Thymus (tissue), 11 donors: Measurements from ENCODE around the gene SNX17. TPM values are rescaled to one million over a fixed set of nuclear protein-coding genes. Genes with fewer than 3 reads are reported as not detected.
"Not testable (repeated sequence)": the region's sequence is repeated elsewhere in the genome, so short reads cannot be mapped to it uniquely, and the experiment has no call there.

Experiments
- DNase-seq, 9 donors: peaks; one replicate each; pipeline ENCODE4 v3.0.0-alpha.2; 2013; ENCODE audit warnings: low spot score in 9 of 9, low read depth in 6 of 9, missing footprints in 1 of 9
- H3K27ac ChIP-seq, 2 donors: one replicate each; pipeline ENCODE4 v1.5.1; 2013; ENCODE audit warnings: control low read depth in 1 of 2, low read depth in 1 of 2, low read length in 1 of 2, mild to moderate bottlenecking in 1 of 2, moderate library complexity in 1 of 2
- H3K27me3 ChIP-seq, 2 donors: one replicate each; pipeline ENCODE4 v1.5.1; 2013; ENCODE audit warnings: low read length in 1 of 2; ENCODE audit not compliant: control insufficient read depth in 2 of 2, insufficient read depth in 1 of 2
- H3K36me3 ChIP-seq, 2 donors: one replicate each; pipeline ENCODE4 v1.5.1; 2013; ENCODE audit warnings: low read length in 1 of 2, mild to moderate bottlenecking in 1 of 2, moderate library complexity in 1 of 2; ENCODE audit not compliant: control insufficient read depth in 2 of 2, insufficient read depth in 2 of 2
- H3K4me1 ChIP-seq, 2 donors: one replicate each; pipeline ENCODE4 v1.5.1; 2013; ENCODE audit warnings: low read length in 2 of 2; ENCODE audit not compliant: control insufficient read depth in 2 of 2, insufficient read depth in 2 of 2
- H3K4me3 ChIP-seq, 2 donors: one replicate each; pipeline ENCODE4 v1.5.1; 2013; ENCODE audit warnings: low read length in 2 of 2, control low read depth in 1 of 2, mild to moderate bottlenecking in 1 of 2
- H3K9me3 ChIP-seq, 2 donors: one replicate each; pipeline ENCODE4 v1.5.1; 2013; ENCODE audit warnings: low read length in 1 of 2, mild to moderate bottlenecking in 1 of 2; ENCODE audit not compliant: control insufficient read depth in 2 of 2, insufficient read depth in 1 of 2
- WGBS: extraction: QIAGEN DNeasy Blood & Tissue Kit; methylation state at CpG from one replicate; pipeline ENCODE4 v1.1.7; 2013; 5-methylcytosine and 5-hydroxymethylcytosine counted together
- polyA plus RNA-seq: library from polyadenylated mRNA; stranded (reverse); fragments of 200-250 nt; gene quantifications from one replicate; pipeline ENCODE4 v1.2.3, GENCODE V29; 2013
- total RNA-seq: library from RNA; stranded (reverse); fragments of 120-200 nt; gene quantifications from one replicate; pipeline ENCODE4 v1.2.4, GENCODE V29; 2013
- donor health status: healthy.

The SNX17 gene
- total and polyA plus RNA-seq, 2 donors, result 77.8 to 83.6 TPM

- no peak for DNase-seq
- H3K4me1 ChIP-seq, result no peaks in the 10 kb centered on the region
- H3K27me3 ChIP-seq, result no peaks in the 10 kb centered on the region
- 97% methylated on average over 7 of the region's 7 CpGs for WGBS
- no peak overlapping the region for H3K27ac ChIP-seq
- no peaks in the 10 kb centered on the region for H3K9me3 ChIP-seq
- H3K4me3 ChIP-seq, result no peak overlapping the region
- H3K36me3 ChIP-seq, result peaks cover 68 to 72% of the 10 kb centered on the region in 2 donors
These were observed 34.2 kb upstream of the SNX17 start for GRCh38 chr2:27336173-27336572.

- H3K27me3 ChIP-seq, result no peaks in the 10 kb centered on the region
- no peak for DNase-seq
- H3K9me3 ChIP-seq, result no peaks in the 10 kb centered on the region
- peaks cover 7 to 22% of the 10 kb centered on the region in 2 donors for H3K36me3 ChIP-seq
- no peak overlapping the region for H3K4me3 ChIP-seq
- no peak overlapping the region for H3K27ac ChIP-seq
- peaks cover 3 to 6% of the 10 kb centered on the region in 2 donors for H3K4me1 ChIP-seq
- WGBS, result 95% methylated on average over 2 of the region's 2 CpGs
These were observed 22.8 kb upstream of the SNX17 start for GRCh38 chr2:27347641-27348040.

DNA sequence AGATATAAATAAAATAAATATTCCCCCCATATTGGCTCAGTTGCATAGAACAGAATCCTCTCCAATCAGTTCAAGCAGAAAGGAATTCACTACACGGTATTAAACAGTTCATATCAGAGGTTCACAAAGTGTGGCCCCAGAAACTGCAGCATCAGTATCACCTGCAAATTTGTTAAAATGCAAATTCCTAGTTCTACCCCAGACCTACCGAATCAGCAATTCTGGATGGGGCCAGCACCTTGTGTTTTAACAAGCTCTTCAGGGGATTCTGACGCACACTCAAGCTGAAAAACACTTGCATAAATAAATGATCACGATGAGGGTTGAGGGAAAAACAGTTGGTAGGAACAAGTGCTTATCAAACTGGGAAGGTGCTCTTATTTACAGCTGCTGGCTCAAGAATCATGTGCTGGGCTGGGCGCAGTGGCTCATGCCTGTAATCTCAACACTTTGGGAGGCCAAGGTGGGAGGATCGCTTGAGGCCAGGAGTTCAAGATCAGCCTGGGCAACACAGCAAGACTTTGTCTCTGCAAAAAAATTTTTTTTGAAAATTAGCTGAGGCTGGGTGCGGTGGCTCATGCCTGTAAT is 20.2 kb upstream of the SNX17 start:
- no peaks in the 10 kb centered on the region for H3K27me3 ChIP-seq
- WGBS, result 98% methylated on average over 7 of the region's 7 CpGs
- no peaks in the 10 kb centered on the region for H3K9me3 ChIP-seq
- no peak overlapping the region for H3K27ac ChIP-seq
- no peak for DNase-seq
- peaks cover 0 to 16% of the 10 kb centered on the region in 2 donors for H3K36me3 ChIP-seq
- no peak overlapping the region for H3K4me3 ChIP-seq
- H3K4me1 ChIP-seq, result peaks cover 6% of the 10 kb centered on the region in 2 donors

- peak in 1 of 9 donors; percentile 24 for DNase-seq
- Histone ChIP-seq H3K9me3 (peaks cover 0 to 4% of the 10 kb centered on the region in 2 donors), H3K27me3 (no peaks in the 10 kb centered on the region), H3K27ac (no peak overlapping the region), H3K36me3 (peaks cover 0 to 13% of the 10 kb centered on the region in 2 donors), H3K4me1 (peaks cover 9 to 10% of the 10 kb centered on the region in 2 donors), H3K4me3 (no peak overlapping the region)
- WGBS, result 51% methylated on average over 6 of the region's 6 CpGs
These were observed 18.4 kb upstream of the SNX17 start for GRCh38 chr2:27351802-27352598.

DNA sequence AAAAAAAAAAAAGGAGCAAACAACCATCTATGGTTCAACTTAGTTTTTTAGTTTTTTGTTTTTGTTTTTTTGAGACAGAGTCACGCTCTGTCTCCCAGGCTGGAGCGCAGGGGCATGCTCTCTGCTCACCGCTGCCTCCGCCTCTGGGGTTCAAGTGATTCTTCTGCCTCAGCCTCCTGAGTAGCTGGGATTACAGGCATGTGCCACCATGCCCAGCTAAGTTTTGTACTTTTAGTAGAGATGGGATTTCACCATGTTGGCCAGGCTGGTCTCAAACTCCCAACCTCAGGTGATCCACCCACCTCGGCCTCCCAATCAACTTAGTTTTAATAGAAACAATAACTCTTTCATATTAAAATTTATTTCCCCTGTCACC is 17.0 kb upstream of the SNX17 start:
- not testable (repeated sequence) for H3K36me3 ChIP-seq, H3K27me3 ChIP-seq, H3K9me3 ChIP-seq, DNase-seq, H3K4me3 ChIP-seq, H3K27ac ChIP-seq
- peaks cover 10 to 18% of the 10 kb centered on the region in 2 donors for H3K4me1 ChIP-seq
- over 99% methylated on average over 5 of the region's 5 CpGs for WGBS

GRCh38 chr2:27353762-27354596 is 16.4 kb upstream of the SNX17 start:
- H3K9me3 ChIP-seq, result peaks cover 0 to 4% of the 10 kb centered on the region in 2 donors
- H3K36me3 ChIP-seq, result peaks cover 0 to 10% of the 10 kb centered on the region in 2 donors
- H3K4me1 ChIP-seq, result peaks cover 10 to 18% of the 10 kb centered on the region in 2 donors
- no peak for DNase-seq
- H3K4me3 ChIP-seq, result no peak overlapping the region
- no peak overlapping the region for H3K27ac ChIP-seq
- H3K27me3 ChIP-seq, result no peaks in the 10 kb centered on the region
- 92% methylated on average over 7 of the region's 7 CpGs for WGBS

- WGBS, result 99% methylated on average over 7 of the region's 7 CpGs
These were observed 15.9 kb upstream of the SNX17 start for GRCh38 chr2:27354597-27354927.

DNA sequence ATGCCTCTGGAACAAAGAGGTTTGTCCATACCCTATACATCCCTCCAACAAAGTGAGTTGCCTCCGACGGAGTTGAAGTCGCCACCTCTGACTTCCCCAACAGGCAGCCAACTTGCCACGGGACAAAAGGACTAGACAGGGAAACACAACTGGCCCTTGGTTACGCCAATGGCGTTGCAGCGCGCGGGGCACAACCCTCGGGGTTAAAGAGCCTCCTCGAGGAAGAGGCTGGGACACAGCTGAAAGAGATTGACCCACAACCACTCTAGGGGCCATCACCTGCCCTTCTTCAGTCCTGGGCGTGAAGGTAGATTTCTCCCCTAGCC is 14.4 kb upstream of the SNX17 start:
- Histone ChIP-seq H3K4me3 (peak overlapping the region; percentile 93), H3K9me3 (peaks cover 0 to 4% of the 10 kb centered on the region in 2 donors), H3K27ac (peak overlapping the region; percentile 95), H3K36me3 (peaks cover 0 to 5% of the 10 kb centered on the region in 2 donors), H3K27me3 (no peaks in the 10 kb centered on the region), H3K4me1 (peaks cover 10 to 18% of the 10 kb centered on the region in 2 donors)
- under 1% methylated on average over 12 of the region's 12 CpGs for WGBS
- no peak for DNase-seq

More at GRCh38 chr2:27354597-27354927, 15.9 kb upstream of the SNX17 start:
- Histone ChIP-seq H3K4me1 (peaks cover 10 to 18% of the 10 kb centered on the region in 2 donors), H3K9me3 (peaks cover 0 to 4% of the 10 kb centered on the region in 2 donors), H3K36me3 (peaks cover 0 to 10% of the 10 kb centered on the region in 2 donors), H3K27ac (no peak overlapping the region), H3K4me3 (no peak overlapping the region), H3K27me3 (no peaks in the 10 kb centered on the region)
- no peak for DNase-seq
